Ammon's horn (tissue), 1 donor: Measurements from ENCODE around the gene RAB26.
"Not testable (repeated sequence)": the region's sequence is repeated elsewhere in the genome, so short reads cannot be mapped to it uniquely, and the experiment has no call there.

ENCODE experiments used
- DNase-seq: peaks from one replicate; pipeline ENCODE4 v3.0.0-alpha.2; 2016; ENCODE audit warnings: low spot score

Gene RAB26

GRCh38 chr16:2196162-2196980, 47.9 kb downstream of the RAB26 start, which contains the start of gene CASKIN1:
CASKIN1 (minus strand) TSS chr16:2196605; CDS start chr16:2196432, 173 bp downstream.
- no peak for DNase-seq

GRCh38 chr16:2196981-2197511, 48.6 kb downstream of the RAB26 start:
- DNase-seq: no peak

- no peak for DNase-seq
Observed at GRCh38 chr16:2197765-2198164, 49.3 kb downstream of the RAB26 start.

- DNase-seq: no peak
Observed at GRCh38 chr16:2198283-2198682, 49.9 kb downstream of the RAB26 start.

GRCh38 chr16:2199095-2199494, 50.7 kb downstream of the RAB26 start:
- DNase-seq: no peak

GRCh38 chr16:2199621-2200139, 51.3 kb downstream of the RAB26 start:
- no peak for DNase-seq

- DNase-seq: no peak
Observed at GRCh38 chr16:2200313-2200712, 51.9 kb downstream of the RAB26 start.

GRCh38 chr16:2203119-2203688, 54.8 kb downstream of the RAB26 start:
- DNase-seq: not testable (repeated sequence)
